Fibroblast of skin of left biceps (primary cell): Measurements from ENCODE around the gene MARK3.
"Not testable (repeated sequence)": the region's sequence is repeated elsewhere in the genome, so short reads cannot be mapped to it uniquely, and the experiment has no call there.

ENCODE experiments used
- DNase-seq, 2 experiments: peaks; one replicate each; pipeline ENCODE4 v3.0.0-alpha.2; 2013; ENCODE audit warnings: low read depth in 2 of 2

MARK3 gene

DNA sequence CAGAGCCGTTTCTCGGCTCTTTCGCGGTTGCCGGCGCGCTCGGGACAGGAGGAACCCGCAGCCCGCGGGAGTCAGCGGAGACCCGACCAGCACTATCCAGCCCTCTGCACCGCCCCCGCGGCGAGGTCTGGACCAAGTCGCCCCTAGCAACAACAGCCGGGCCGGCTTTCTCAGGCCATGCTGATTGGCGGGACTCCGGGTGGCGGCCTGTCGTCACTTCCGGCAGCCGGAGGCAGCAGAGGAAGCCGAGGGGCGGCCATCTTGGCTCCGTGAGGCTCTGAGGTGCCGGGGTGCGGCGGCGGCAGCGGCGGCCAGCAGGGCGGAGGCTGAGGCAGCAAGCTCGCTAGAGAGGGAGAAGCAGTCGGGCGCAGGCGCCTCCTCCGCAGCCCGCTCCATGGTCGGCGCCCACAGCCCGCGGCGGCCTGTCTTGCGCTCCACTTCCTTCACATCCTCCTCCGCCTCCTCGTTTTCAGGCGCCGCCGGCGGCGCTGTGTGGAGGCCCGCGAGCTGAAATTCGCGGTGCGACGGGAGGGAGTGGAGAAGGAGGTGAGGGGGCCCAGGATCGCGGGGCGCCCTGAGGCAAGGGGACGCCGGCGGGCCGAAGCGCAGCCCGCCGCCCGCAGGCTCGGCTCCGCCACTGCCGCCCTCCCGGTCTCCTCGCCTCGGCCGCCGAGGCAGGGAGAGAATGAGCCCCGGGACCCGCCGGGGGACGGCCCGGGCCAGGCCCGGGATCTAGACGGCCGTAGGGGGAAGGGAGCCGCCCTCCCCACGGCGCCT, at the start of gene MARK3:
MARK3 (plus strand) TSS at position 264 of the 777 bp plus-strand sequence. CDS start 615 bp downstream, outside the sequence.
- peak; percentile 89 to 90 for DNase-seq

DNA sequence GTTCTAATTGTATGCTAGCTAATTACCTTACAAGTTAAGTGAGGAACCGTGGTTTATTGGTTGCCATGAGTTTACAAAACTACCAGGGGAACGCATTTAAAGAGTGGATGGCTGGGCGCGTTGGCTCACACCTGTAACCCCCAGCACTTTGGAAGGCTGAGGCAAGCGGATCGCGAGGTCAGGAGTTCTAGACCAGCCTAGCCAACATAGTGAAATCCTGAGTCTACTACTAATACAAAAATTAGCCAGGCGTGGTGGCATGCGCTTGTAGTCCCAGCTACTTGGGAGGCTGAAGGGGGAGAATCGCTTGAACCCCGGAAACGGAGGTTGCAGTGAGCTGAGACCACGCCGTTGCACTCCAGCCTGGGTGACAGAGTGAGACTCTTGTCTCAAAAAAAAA, 49.0 kb upstream of the MARK3 start:
- DNase-seq, result no peak

DNA sequence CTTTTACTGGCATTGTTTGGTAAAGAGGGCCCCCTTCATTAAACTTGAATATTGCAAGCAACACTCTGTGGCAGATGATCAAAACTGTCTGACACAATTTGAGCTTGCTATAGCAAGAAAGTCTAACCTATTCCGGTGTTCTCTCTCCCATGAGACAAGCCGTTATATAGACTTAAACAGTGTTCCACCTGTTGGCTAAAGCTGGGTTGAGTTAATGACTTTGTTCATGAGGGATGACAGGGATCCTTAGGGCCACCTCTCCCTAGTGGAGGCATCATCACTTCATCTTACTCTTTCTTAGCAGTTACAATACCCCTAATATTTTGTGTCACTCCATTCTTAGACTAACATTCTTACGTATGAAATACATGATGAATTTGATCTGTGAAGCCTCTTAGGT, 47.4 kb upstream of the MARK3 start:
- no peak for DNase-seq

DNA sequence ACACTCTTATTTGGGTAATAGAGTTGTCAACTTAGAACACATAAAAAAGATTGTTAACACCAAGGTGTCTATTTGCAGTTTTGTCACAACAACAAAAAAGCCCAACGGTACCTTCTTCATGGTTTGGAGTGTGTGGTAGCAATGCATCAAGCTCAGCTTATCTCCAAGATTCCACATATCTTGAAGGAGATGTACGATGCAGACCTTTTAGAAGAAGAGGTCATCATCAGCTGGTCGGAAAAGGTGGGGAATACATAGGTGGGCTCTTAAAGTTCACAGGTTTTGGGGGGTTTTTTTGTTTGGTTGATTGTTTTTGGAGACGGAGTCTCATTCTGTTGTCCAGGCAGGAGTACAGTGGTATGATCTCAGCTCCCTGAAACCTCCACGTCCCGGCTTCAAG, 45.7 kb upstream of the MARK3 start:
- no peak for DNase-seq

DNA sequence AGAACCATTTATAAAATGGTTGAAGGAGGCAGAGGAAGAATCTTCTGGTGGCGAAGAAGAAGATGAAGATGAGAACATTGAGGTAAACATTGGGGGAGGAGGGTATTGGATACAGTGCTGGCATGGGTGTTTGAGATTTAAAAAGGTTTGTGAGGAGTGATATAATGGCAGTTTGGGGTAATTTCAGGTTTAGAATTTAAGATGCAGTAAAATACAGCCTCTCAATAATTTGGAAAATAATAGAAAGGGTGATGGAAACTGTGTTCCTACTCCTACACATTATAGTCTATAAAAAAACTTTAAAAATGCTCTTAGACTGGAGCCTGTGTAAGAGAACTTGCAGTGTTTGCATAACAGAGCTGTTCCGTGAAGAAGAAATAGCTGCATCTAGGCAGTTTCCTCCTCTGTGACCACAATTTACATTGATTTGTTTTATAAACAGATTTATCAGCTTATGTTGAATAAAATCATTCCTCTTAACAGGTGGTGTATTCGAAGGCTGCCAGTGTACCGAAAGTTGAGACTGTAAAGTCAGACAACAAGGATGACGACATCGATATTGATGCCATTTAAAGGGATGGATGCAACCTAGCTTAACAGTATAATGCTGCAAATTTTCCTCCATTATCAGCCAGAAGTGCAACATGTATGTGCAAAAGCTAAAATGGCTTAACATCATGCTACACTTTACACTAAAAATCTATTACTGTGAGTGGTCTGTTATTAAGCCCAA, 44.6 kb upstream of the MARK3 start:
- DNase-seq, result no peak

DNA sequence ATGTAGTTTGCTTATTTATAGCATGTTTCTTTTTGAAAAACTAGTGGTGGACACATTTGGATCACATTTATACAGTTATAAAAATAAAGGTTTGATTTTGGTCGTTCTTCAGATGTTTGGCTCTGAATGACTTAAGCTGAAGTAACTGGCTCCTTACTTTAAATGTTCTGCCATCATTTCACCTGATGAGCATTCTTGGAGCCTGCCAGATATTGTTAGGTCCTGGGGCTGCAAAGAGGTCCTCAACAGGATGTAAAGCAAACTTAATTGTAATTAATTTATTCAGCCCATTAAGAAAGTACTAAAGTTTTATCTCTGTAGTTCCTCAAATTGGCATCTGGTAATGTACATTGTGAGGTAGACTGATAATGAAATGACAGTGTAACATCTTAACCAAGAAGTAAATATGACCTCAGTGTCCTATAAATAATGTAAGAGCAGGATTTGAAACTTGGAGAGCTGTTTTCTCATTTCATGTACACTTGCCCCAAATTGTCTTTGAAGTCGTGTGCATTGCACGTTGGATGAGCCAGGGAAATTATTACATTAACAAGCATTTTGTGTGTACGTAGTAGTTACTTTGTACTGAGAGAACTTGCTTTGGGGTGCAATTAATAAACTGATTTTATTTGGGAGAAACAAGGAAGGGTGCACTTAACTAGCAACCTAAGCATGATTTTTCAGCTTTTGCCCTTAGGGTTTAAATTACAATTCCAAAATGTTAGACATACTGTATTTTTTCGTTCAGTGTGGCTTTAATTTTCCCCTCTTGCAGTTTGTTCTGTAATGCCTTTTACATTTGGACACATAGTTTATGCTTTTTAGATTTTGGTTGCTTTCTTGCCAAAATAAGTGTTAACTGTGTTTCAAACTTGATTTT, 43.7 kb upstream of the MARK3 start:
- DNase-seq, result no peak

DNA sequence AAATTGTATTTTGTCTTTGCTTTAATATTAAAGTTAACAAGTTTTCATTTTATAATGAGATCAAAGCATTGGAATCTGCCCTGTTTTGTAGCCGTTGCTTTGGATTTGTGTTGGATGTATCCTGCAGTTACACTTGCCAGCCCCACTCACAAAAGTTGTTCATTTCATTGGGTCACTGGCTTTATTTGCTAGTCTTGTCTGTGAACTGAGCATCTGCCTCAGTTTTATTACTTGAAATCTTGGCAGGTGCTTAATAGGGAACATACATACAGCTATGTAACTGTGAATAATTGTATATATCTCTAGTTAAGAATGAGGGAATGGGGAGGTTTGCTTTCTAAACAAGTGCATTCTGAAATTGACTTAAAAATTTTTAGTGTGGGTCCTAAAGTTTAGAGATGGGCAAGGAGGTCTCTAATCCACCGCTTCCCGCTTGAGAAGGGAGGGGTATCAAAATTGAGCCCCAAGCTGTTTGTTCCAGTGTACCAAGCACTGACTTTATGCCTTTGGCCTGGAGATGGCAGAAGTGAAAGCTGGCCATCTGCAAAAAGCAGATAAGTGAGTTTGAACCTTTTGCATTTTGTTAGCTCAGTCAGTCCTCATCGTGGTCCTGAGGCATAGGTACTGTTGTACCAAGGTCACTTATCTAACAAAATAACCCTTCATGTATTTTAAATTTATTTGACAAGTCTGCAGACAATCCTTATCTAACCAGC, 41.9 kb upstream of the MARK3 start:
- DNase-seq, result no peak

DNA sequence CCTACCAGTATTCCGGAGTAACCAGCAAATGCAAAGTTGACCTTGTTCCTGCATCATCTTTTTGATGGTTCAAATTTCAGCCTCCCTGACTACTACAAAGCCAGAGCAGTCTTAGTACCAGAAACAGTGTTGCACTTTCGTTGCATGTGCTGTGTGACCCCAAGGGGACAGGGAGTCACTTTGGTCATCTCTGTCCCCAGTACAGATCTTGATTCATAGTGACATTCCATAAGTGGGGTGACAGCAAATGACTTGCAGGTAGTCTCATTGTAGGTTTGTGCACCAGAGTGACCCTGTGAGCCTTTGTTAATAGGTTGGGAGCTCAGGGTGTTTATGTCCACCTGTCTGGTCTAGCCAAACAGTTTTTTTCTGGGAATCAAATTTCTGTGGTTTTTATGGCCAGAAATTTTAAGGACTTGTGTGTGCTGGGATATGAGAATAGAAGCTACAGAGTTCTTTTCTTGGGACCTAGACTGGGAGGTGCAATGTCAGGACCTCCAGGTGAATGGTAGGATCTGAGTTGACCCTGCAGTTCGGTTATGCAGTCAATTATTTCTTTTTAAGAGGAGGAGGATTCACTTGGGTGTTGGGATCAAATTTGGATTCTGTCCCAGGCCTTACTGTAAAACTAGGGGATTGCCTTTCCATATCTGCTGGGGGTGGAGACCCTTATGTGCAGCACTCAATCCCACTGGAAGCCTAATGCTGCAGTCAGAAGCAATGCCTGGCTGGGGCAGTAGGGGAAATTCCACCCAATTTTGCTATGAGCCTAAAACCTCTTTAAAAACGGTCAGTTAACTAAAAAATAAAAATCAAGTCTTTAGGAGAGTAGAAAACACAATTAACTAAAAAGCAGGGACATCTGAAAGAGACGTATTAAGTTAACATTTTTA, 41.1 kb upstream of the MARK3 start:
- DNase-seq, result no peak

DNA sequence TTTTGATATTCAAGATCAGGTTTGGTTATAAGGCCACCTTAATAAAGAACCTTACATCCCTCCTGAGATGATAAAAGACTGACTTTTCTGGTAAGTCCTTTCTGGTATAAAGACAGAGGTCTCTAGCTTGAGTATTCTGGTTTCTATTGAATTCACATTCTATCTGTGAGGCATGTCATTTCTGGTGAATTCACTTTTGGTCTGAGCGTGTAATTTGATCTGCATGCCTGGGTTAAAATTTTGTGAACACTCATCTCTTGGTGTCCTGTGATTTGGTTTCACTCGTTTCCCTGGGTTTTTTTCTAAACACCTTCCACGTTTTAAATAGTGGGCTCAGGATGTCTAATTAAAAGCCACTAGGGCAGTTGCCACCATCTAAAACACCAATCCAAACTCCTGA, 38.9 kb upstream of the MARK3 start:
- no peak for DNase-seq

DNA sequence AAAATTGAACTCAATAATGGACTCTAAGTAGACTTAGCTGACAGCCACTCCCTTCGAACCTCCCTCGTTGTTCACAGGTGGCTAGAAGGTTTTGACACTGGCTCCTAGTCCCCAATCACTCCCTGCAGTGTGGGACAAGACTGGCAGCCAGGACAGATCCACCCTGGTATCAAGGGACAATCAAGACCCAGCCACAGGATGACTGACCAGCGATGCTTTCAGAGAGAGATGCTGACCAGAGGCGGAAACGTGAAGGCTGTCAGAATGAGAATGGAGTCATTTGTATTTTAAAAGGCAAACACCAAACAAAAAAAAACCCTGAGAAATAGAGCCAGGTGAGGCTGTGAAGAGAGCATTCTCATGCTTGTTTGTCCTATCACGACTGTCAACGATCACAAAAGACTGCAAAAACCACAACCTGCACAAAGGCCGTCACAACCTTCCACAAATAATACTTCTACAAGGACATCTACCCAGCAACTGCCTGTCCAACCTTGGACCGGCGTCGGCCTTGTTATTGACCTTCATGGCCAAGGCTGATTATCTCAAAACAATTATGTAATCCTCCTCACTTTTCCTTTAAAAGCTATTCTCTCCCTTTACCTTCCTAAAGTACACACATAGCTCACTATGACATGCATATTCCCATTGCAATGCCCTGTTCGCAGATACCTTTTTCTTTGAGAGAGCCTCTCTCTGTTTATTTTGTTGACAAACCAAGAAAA, 38.0 kb upstream of the MARK3 start:
- no peak for DNase-seq

DNA sequence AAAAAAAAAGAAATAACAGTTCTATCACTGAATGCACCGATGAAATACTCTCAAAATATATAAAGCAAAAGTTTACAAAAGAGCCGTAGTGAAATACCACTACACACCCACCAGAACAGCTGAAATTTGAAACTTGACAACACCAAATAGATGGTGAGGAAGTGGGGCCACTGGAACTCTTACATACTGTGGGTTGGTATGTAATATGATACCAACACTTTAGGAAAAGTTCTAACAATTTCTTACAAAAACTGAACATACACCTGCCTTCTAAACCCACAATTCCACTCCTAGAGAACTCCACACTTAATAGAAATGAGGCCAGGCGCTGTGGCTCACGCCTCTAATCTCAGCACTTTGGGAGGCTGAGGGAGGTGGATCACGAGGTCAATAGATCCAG, 37.1 kb upstream of the MARK3 start:
- DNase-seq, result no peak

DNA sequence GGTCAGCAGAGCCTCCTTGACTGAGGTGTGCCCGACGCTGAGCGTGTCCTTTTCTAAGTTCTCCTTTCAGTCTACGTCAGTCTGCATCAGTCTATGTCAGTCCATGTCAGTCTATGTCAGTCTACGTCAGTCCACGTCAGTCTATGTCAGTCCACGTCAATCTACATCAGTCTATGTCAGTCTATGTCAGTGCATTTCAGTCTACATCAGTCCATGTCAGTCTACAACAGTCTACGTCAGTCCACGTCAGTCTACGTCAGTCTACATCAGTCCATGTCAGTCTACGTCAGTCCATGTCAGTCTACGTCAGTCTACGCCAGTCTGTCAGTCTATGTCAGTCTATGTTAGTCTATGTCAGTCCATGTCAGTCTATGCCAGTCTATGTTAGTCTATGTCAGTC, 35.2 kb upstream of the MARK3 start:
- DNase-seq, result no peak

DNA sequence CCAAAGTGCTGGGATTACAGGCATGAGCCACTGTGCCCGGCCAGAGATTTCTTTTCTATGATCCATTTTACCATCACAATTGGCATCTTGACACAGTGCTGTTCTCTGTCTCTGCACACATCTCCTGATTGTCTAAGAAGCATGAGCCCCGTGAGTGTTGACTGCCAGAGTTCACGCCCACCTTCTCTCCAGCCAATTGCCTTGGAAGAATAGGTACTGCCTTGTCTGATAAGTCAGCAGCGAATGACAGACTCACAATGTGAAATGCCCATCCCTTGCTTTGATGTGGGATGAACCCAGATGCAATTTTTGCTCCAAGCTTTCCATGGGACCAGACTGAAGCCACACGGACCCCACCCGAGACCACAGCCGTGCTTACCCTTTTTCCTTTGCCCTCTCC, 31.9 kb upstream of the MARK3 start:
- no peak for DNase-seq

DNA sequence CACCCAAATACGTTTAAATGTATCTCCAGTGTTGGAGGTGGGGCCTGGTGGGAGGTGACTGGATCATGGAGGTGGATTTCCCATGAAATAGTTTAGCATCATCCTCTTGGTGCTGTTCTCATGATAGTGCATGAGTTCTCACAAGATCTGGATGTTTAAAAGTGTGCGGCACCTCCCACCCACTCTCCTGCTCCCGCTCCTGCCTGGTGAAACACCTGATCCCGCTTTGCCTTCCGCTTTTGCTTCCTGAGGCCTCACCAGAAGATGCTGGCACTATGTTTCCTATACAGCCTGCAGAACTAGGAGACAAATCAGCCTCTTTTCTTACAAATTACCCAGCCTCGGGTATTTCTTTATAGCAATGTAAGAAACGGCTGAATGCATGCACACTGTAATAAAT, 31.1 kb upstream of the MARK3 start:
- no peak for DNase-seq

DNA sequence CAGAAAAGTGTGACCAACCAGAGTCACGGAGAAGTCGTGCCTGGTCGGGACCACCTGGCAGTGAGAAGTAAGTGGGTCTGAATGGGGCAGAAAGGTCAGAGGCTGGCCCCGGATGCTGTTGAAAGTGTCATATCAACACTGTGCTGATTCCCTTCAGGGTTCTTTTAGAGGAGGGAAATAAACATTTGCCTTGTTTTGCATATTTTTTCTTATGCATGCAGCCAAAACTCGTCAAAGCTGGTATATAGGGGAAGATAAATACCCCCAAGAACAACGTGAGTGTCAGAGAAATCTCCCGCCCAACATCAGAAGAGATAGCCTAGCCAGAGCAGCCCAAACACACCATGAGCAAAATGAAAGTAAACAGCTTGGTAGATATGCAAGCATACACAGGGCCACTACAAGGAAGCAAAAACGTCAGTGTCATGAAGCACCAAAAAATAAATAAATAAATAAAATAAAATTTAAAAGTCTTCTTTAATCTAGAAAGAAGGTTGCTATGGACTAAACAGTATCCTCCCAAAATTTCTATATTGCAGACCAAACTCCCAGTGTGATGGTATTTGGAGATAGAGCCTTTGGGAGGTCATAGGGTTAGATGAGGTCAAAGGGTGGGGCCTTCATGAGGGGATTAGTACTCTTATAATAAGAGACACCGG, 29.1 kb upstream of the MARK3 start:
- DNase-seq, result no peak

DNA sequence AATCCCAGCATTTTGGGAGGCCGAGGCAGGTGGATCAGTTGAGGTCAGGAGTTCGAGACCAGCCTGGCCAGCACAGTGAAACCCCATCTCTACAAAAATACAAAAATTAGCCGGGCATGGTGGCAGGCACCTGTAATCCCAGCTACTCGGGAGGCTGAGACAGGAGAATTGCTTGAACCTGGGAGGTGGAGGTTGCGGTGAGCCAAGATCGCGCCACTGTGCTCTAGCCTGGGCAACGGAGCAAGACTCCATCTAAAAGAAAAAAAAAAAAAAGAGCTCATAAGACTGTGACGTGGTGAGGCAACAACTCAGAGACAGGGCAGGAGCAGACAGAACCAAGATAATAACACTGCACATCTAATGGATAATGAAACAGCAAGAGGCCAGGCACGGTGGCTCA, 27.7 kb upstream of the MARK3 start:
- not testable (repeated sequence) for DNase-seq

DNA sequence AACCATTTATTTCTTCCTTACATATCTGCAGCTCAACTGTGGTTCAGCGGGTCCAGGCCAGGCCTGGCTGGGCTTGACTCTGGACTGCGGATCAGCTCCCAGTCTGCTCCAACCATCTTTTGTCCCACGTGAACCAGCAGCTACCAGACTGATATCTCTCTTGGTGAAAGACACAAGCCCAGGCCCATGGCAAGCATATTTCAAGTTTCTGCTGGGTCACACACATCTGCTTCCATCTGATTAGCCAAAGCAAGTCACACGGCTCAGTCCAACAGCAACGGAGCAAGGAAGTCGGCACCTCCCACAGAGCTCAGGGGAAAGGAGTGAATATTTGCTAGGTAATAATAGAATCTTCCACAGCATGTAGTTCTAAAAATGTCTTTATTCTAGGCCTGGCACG, 24.7 kb upstream of the MARK3 start:
- no peak for DNase-seq

DNA sequence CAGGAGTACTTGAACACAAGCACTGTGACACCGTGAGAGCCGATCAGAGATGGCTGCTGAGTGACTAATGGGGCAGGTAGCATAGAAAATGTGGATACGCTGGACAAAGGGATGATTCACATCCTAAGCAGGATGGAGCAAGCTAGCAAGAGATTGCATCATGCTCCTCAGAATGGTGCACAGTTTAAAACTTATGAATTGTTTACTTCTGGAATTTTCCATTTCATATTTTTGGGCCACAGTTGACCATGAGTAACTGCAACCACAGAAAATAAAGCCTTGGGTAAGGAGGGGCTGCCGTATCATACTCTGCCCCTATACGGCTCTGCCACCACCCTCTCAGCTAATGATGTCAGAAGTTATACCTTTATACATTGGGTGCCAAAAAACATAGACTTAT, 23.3 kb upstream of the MARK3 start:
- peak; percentile 87 for DNase-seq

DNA sequence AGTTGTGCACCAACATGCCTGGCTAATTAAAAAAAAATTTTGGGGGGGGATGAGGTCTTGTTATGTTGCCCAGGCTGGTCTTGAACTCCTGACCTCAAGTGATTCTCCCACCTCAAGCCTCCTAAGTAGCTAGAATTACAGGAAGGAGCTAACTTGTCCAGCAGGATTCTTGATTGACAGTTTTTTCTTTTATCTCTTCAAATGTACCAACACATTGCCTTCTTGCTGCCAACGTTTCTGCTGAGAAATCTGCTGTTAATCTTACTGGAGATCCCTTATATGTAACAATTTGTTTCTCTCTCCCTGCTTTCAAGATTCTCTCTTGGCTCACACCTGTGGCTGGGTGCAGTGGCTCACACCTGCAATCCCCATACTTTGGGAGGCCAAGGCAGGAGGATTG, 22.4 kb upstream of the MARK3 start:
- no peak for DNase-seq

DNA sequence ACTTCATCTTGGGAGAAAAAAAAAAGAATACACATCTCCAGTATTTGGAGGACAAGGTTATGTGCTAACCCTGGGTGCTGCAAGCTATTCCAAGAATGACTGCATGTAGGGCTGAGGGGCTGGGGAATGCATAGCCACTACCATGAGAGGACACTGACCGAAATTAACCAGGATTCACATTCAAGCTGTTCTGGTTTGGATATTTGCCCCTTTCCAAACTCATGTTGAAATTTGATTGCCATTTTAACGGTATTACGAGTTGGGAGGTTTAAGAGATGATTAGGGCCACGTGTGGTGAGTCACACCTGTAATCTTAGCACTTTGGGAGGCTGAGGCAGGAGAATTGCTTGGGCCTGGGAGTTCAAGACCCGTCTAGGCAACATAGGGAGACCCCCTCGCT, 18.5 kb upstream of the MARK3 start:
- DNase-seq, result no peak
